GM10266 (cell line): ENCODE data around the gene SIPA1L3.
A peak's percentile ranks its signal among the peaks of the same experiment; 100 is the strongest.

Experiments
- DNase-seq: peaks from one replicate; pipeline ENCODE4 v3.0.0; 2012; ENCODE audit errors: extremely low spot score
- TF ChIP-seq, protein P1 (sequence below): IDR thresholded peaks from 2 replicates; pipeline ENCODE4 v1.5.1; 2012; ENCODE audit warnings: mild to moderate bottlenecking, low read depth; ENCODE audit not compliant: control insufficient read depth, insufficient read depth; ENCODE audit errors: missing control alignments

Gene SIPA1L3

GRCh38 chr19:37902668-37903067 lies 4.3 kb upstream of the SIPA1L3 start:
- DNase-seq: peak; percentile 83
- TF ChIP-seq, protein P1, sequence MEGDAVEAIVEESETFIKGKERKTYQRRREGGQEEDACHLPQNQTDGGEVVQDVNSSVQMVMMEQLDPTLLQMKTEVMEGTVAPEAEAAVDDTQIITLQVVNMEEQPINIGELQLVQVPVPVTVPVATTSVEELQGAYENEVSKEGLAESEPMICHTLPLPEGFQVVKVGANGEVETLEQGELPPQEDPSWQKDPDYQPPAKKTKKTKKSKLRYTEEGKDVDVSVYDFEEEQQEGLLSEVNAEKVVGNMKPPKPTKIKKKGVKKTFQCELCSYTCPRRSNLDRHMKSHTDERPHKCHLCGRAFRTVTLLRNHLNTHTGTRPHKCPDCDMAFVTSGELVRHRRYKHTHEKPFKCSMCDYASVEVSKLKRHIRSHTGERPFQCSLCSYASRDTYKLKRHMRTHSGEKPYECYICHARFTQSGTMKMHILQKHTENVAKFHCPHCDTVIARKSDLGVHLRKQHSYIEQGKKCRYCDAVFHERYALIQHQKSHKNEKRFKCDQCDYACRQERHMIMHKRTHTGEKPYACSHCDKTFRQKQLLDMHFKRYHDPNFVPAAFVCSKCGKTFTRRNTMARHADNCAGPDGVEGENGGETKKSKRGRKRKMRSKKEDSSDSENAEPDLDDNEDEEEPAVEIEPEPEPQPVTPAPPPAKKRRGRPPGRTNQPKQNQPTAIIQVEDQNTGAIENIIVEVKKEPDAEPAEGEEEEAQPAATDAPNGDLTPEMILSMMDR: peak; percentile 85

- TF ChIP-seq, protein P1: no peak
- no peak for DNase-seq
Measured at GRCh38 chr19:37903096-37903495, 3.9 kb upstream of the SIPA1L3 start.

DNA sequence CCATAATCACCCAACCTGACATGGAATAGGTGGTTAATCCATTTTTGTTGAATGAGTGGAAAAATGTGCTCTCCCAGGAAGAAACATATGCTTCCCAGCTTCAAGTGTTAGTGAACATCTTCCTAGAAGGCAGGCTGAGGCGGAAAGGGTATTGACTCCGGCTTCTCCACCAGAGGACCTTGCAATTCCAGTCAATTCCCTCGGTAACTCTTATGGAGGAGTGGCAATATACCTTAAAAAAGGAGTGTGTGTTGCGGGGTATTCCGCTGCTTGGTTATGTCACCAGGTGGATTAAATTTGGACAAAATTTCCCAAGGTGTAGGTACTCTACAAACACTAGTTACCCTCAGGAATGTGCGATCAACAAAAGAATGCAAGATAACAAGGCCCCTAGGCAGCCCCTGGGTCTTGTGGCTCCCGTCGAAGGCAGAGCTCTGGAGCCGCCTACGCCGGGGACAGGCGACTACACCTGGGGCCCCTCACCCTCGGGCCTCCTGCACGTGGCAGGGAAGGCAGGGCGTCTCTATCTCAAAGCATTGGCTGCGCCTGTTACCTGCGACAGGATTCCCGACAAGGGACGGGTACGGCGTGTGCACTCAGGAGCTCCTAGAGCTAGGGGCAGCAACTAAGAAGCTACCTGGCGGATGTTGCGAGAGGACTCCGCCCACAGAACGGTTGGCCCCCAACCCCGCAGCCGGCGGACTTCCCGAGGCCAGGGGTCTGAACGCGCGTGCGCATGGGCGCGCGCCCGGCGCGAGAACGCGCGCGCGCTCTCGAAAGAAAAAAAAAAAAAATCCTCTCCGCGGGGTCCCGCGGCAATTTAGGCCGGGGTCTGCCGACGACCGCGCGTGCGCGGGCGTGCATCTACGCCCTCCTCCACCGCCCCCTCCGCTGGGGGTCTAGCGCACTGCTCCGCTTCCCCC lies 801 bp upstream of the SIPA1L3 start, which contains the start of gene WDR87:
TSS of gene WDR87 (minus strand) at position 649 of the 923 bp plus-strand sequence. CDS start 8,355 bp downstream, outside the sequence.
- TF ChIP-seq, protein P1: no peak
- DNase-seq: peak; percentile 64

GRCh38 chr19:37907735-37908455 lies 887 bp downstream of the SIPA1L3 start:
- no peak for DNase-seq
- TF ChIP-seq, protein P1: no peak

DNA sequence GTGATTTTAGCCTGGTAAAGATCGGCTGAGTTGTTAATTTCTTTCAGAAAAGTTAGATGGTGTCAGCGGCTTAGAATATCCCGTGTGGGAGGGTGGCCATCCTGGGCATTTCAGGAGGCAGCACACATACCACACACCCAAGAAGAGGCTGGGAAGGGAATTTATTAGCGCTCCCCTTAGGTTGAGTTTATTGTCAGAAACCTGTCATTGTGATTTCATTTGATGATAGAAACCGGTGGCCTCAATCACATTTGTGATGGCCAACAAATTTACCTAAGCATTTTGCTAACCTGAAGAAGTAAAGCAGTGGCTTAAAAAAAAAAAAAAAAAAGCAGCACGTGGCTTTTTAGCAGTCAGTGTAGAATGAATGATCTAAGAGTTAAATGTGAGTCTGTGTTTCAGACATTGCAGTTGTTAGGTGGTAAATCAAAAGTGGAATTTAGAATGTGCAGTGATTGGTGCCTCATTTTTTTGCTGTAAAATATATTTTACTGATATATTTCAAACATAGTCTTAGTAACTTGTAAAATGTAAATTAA lies 2.7 kb downstream of the SIPA1L3 start:
- DNase-seq: no peak
- TF ChIP-seq, protein P1: no peak

- TF ChIP-seq, protein P1: no peak
- DNase-seq: peak; percentile 56
Measured at GRCh38 chr19:37914908-37915307, 7.9 kb downstream of the SIPA1L3 start.
